Spleen (tissue), 11 donors: Measurements from ENCODE around the gene SLC25A6. TPM values are rescaled to one million over a fixed set of nuclear protein-coding genes. Genes with fewer than 3 reads are reported as not detected.

Experiments
- DNase-seq: peaks from one replicate; pipeline ENCODE4 v3.0.0-alpha.2; 2020
- H3K27ac ChIP-seq, 8 donors: fragments of 200-600 bp; sonication (generic) in 7 of 8; 1 replicate in 4 of 8; 2 replicates in 4 of 8; pipeline versions ENCODE4 v1.5.0 to v1.8.0; 2016 to 2021; ENCODE audit warnings: inconsistent platforms in 4 of 8, mild to moderate bottlenecking in 4 of 8, moderate library complexity in 1 of 8
- H3K27me3 ChIP-seq, 7 donors: fragments of 200-600 bp; sonication (generic) in 6 of 7; replicated peaks in 1 of 7; 1 replicate in 4 of 7; 2 replicates in 3 of 7; pipeline versions ENCODE4 v1.5.0 to v1.8.0; 2016 to 2021; ENCODE audit warnings: inconsistent platforms in 3 of 7, mild to moderate bottlenecking in 1 of 7
- H3K36me3 ChIP-seq, 6 donors: fragments of 200-600 bp; sonication (generic) in 5 of 6; 1 replicate in 4 of 6; 2 replicates in 2 of 6; pipeline versions ENCODE4 v1.5.0 to v1.8.0; 2016 to 2021; ENCODE audit warnings: inconsistent platforms in 2 of 6
- H3K4me1 ChIP-seq, 6 donors: fragments of 200-600 bp; sonication (generic) in 5 of 6; 1 replicate in 3 of 6; 2 replicates in 3 of 6; pipeline versions ENCODE4 v1.5.0 to v1.8.0; 2016 to 2021; ENCODE audit warnings: inconsistent platforms in 3 of 6
- H3K4me3 ChIP-seq, 8 donors: fragments of 200-600 bp; sonication (generic) in 7 of 8; 1 replicate in 4 of 8; 2 replicates in 4 of 8; pipeline versions ENCODE4 v1.5.0 to v1.8.0; 2016 to 2021; ENCODE audit warnings: inconsistent platforms in 4 of 8, mild to moderate bottlenecking in 4 of 8, moderate library complexity in 2 of 8
- H3K9me3 ChIP-seq, 8 donors: fragments of 200-600 bp; sonication (generic) in 7 of 8; 1 replicate in 4 of 8; 2 replicates in 4 of 8; pipeline versions ENCODE4 v1.5.0 to v1.8.0; 2016 to 2021; ENCODE audit warnings: inconsistent platforms in 4 of 8
- POLR2A ChIP-seq, 3 donors: fragments of 450-650 bp; IDR thresholded peaks; one replicate each; pipeline ENCODE4 v1.5.1; 2017; ENCODE audit warnings: antibody characterized with exemption in 3 of 3, mild to moderate bottlenecking in 1 of 3
- POLR2AphosphoS5 ChIP-seq, 3 donors: sonication (generic); formaldehyde crosslinking; IDR thresholded peaks; one replicate each; pipeline ENCODE4 v1.5.1; 2017; ENCODE audit warnings: antibody characterized with exemption in 3 of 3
- WGBS, 5 donors: extraction: QIAGEN DNeasy Blood & Tissue Kit in 3 of 5; methylation state at CpG; one replicate each; pipeline versions ENCODE4 v1.1.5 to v1.1.7; 2013 to 2018; 5-methylcytosine and 5-hydroxymethylcytosine counted together
- intact Hi-C: fragments of 100-400 bp; cut with DNase I; formaldehyde crosslinking; loops from one replicate; pipeline ENCODE4 v1.15.0; 2023; ENCODE audit warnings: low total_unique reads
- polyA plus RNA-seq, 3 donors: library from polyadenylated mRNA; stranded (reverse); fragments of 200-250 nt; gene quantifications; one replicate each; pipeline ENCODE4 v1.2.1, GENCODE V29; 2013
- total RNA-seq, 7 donors: library from RNA; depleted of rRNA in 3 of 7; stranded (reverse); fragments of >200 nt in 3 of 7; fragmentation: NEBNext Ultra II Directional in 4 of 7; extraction: Animal tissue kit (Norgen Biotek cat#: 25700) in 4 of 7; gene quantifications; one replicate each; pipeline versions ENCODE4 v1.1.0 to v1.2.1, GENCODE V29; 2016 to 2021
- TF ChIP-seq, protein P1 (sequence below), 11 experiments: fragments of 200-600 bp in 7 of 11; fragments of 450-650 bp in 4 of 11; sonication (generic) in 4 of 11; IDR thresholded peaks in 8 of 11; conservative IDR thresholded peaks in 3 of 11; 1 replicate in 7 of 11; 2 replicates in 4 of 11; pipeline versions ENCODE4 v1.4.0 to v1.8.0; 2016 to 2021; ENCODE audit warnings: antibody characterized with exemption in 11 of 11, inconsistent platforms in 4 of 11, mild to moderate bottlenecking in 1 of 11
- donor health status: healthy with polysubstance abuse.
- donor health status: DM: no; HTN: no; CAD: no; lungs with moderate emphysema.
- donor health status: DM: no; HTN: no; CAD: no.
- donor health status: Bipolar disorder and iron deficiency.
- donor health status: healthy.
- donor health status: DM: no; HTN: no; CAD: no.
- donor health status: DM: yes; HTN: yes; CAD: no.

Gene SLC25A6
- total and polyA plus RNA-seq, 10 donors, result 255 to 443 (median 305) TPM

GRCh38 chrX:1434871-1435240 lies 42.9 kb upstream of the SLC25A6 start:
- Histone ChIP-seq H3K36me3 (peaks cover 0 to 88% (median 55%) of the 10 kb centered on the region in 6 donors), H3K4me1 (no peaks in the 10 kb centered on the region)

DNA sequence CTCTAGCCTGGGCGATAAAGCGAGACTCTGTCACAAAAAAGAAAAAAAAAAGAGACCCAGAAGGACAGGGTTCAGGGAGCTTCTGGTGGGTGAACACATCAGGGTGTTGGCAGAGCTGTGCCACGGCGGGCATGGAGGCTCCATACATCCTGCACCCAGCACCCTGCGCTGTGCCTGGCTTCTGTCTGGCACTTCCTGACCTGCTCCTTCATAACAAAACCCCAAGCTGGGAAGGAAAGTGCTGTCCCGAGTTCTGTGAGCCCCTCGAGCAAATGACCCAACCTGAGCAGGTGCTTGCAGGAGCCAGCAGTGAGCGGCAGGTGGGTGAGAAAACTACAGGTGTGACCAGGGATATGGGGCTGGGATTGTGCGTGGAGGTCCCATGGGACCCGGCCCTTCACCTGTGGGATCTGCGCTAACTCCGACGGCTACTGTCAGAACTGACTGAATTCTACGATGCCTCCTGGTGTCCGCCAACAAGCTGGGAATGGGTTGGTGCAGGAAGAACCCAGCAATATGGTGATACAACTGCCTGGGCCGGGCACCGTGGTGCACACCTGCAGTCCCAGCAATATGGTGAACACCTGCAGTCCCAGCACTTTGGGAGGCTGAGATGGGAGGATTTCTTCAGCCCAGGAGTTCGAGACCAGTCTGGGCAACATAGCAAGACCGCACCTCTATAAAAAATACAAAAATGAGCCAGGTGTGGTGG lies 41.9 kb upstream of the SLC25A6 start:
- H3K9me3 ChIP-seq, result peaks cover 0 to 6% (median 0%) of the 10 kb centered on the region in 8 donors
- intact Hi-C loops, result no loop called here
- no peaks in the 10 kb centered on the region for H3K27me3 ChIP-seq
- no peaks in the 10 kb centered on the region for H3K4me1 ChIP-seq
- no peak overlapping the region for H3K4me3 ChIP-seq
- 90 to 97% (median 96%) methylated on average over 16 to 19 of the region's 19 CpGs for WGBS, 5 donors
- H3K27ac ChIP-seq, result no peak overlapping the region
- DNase-seq, result peak; percentile 61
- peaks cover 0 to 86% (median 44%) of the 10 kb centered on the region in 6 donors for H3K36me3 ChIP-seq
- TF ChIP-seq, protein P1, sequence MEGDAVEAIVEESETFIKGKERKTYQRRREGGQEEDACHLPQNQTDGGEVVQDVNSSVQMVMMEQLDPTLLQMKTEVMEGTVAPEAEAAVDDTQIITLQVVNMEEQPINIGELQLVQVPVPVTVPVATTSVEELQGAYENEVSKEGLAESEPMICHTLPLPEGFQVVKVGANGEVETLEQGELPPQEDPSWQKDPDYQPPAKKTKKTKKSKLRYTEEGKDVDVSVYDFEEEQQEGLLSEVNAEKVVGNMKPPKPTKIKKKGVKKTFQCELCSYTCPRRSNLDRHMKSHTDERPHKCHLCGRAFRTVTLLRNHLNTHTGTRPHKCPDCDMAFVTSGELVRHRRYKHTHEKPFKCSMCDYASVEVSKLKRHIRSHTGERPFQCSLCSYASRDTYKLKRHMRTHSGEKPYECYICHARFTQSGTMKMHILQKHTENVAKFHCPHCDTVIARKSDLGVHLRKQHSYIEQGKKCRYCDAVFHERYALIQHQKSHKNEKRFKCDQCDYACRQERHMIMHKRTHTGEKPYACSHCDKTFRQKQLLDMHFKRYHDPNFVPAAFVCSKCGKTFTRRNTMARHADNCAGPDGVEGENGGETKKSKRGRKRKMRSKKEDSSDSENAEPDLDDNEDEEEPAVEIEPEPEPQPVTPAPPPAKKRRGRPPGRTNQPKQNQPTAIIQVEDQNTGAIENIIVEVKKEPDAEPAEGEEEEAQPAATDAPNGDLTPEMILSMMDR (IDR thresholded peaks at IDR 0.05 in 8 of 11, conservative IDR thresholded peaks at IDR 0.05 in 3 of 11), result no peak
- TF ChIP-seq POLR2AphosphoS5 (IDR thresholded peaks at IDR 0.05), result no peak

More at GRCh38 chrX:1434871-1435240, 42.9 kb upstream of the SLC25A6 start:
- 91 to 98% (median 96%) methylated on average over 22 of the region's 22 CpGs for WGBS, 5 donors
- TF ChIP-seq POLR2AphosphoS5 (IDR thresholded peaks at IDR 0.05) (no peak), POLR2A (IDR thresholded peaks at IDR 0.05) (no peak)
- TF ChIP-seq, protein P1 (IDR thresholded peaks at IDR 0.05 in 8 of 11, conservative IDR thresholded peaks at IDR 0.05 in 3 of 11), result no peak
- no peak overlapping the region for H3K4me3 ChIP-seq
- no peaks in the 10 kb centered on the region for H3K27me3 ChIP-seq
- peak; percentile 58 for DNase-seq
- no peak overlapping the region for H3K27ac ChIP-seq
- intact Hi-C loops, result no loop called here
- peaks cover 0 to 9% (median 0%) of the 10 kb centered on the region in 8 donors for H3K9me3 ChIP-seq

GRCh38 chrX:1430451-1430850 lies 38.5 kb upstream of the SLC25A6 start:
- Histone ChIP-seq H3K4me3 (no peak overlapping the region), H3K27ac (no peak overlapping the region), H3K27me3 (no peaks in the 10 kb centered on the region), H3K36me3 (peaks cover 0 to 76% (median 36%) of the 10 kb centered on the region in 6 donors), H3K9me3 (no peaks in the 10 kb centered on the region), H3K4me1 (no peaks in the 10 kb centered on the region)
- 90 to 95% (median 90%) methylated on average over 10 of the region's 10 CpGs for WGBS, 5 donors
- TF ChIP-seq, protein P1 (IDR thresholded peaks at IDR 0.05 in 8 of 11, conservative IDR thresholded peaks at IDR 0.05 in 3 of 11), result no peak
- TF ChIP-seq POLR2A (IDR thresholded peaks at IDR 0.05) (no peak), POLR2AphosphoS5 (IDR thresholded peaks at IDR 0.05) (no peak)
- DNase-seq, result peak; percentile 7
- intact Hi-C loops, result no loop called here

GRCh38 chrX:1427756-1428155 lies 35.8 kb upstream of the SLC25A6 start:
- WGBS, 5 donors, result 94 to 98% (median 95%) methylated on average over 20 to 32 of the region's 32 CpGs
- Histone ChIP-seq H3K27me3 (no peaks in the 10 kb centered on the region), H3K4me1 (no peaks in the 10 kb centered on the region), H3K27ac (no peak overlapping the region), H3K36me3 (peaks cover 0 to 70% (median 31%) of the 10 kb centered on the region in 6 donors), H3K9me3 (peaks cover 0 to 13% (median 8%) of the 10 kb centered on the region in 8 donors), H3K4me3 (no peak overlapping the region)
- TF ChIP-seq POLR2AphosphoS5 (IDR thresholded peaks at IDR 0.05) (peak in 1 of 3 donors; percentile 41), POLR2A (IDR thresholded peaks at IDR 0.05) (no peak)
- TF ChIP-seq, protein P1 (IDR thresholded peaks at IDR 0.05 in 8 of 11, conservative IDR thresholded peaks at IDR 0.05 in 3 of 11), result no peak
- peak; percentile 69 for DNase-seq
- intact Hi-C loops, result no loop called here
